Measurements from ENCODE around the gene SH3PXD2B. TPM values are rescaled to one million over a fixed set of nuclear protein-coding genes. Genes with fewer than 3 reads are reported as not detected.
A peak's percentile ranks its signal among the peaks of the same experiment; 100 is the strongest.

The SH3PXD2B gene
- total and polyA plus RNA-seq, 2 of the 13 experiments (the other 11 are each of a cell fraction or from before 2014, with no cell fraction given): 3.4 to 4.6 TPM

GRCh38 chr5:172438319-172438668 is 16.0 kb downstream of the SH3PXD2B start:
- Histone ChIP-seq H3K4me2 (ENCODE audit: low read depth, low read length) (0 out of 2 replicates have a peak overlapping the region, but pooled peaks have one; percentile 6), H3K27me3 (ENCODE audit: control insufficient read depth in 1 of 2, insufficient read depth in 2 of 2, low read length in 2 of 2) (no peaks in the 10 kb centered on the region; a peak in 1 of 5 replicates), H3K9ac (ENCODE audit: insufficient read depth, low read depth, low read length) (no peak overlapping the region), H4K20me1 (ENCODE audit: insufficient read depth, low read length) (no peaks in the 10 kb centered on the region), H3K27ac (ENCODE audit: extremely low read length, insufficient read depth, low read length) (no peak overlapping the region), H2AFZ (ENCODE audit: low read length) (no peak overlapping the region), H3K9me3 (ENCODE audit: low read length) (no peaks in the 10 kb centered on the region), H3K4me3 (replicated peaks in 1 of 3; ENCODE audit: insufficient read depth in 1 of 3, low read depth in 2 of 3, low read length in 3 of 3) (no peak overlapping the region), H3K79me2 (ENCODE audit: insufficient read depth, low read length) (no peaks in the 10 kb centered on the region), H3K36me3 (replicated peaks in 1 of 2; ENCODE audit: control insufficient read depth in 1 of 2, insufficient read depth in 2 of 2, low read length in 2 of 2) (no peaks in the 10 kb centered on the region), H3K4me1 (ENCODE audit: insufficient read depth, low read length) (peaks cover 28% of the 10 kb centered on the region)
- DNase-seq (ENCODE audit: low spot score) (peak; percentile 40), ATAC-seq (peak; percentile 43), FAIRE-seq (no peak)
- no TSS peak for BruUV-seq (replicated peaks)
- TF ChIP-seq ZNF746 (CRISPR knock-in tag; IDR thresholded peaks at IDR 0.05) (no peak), FOXP4 (CRISPR knock-in tag; IDR thresholded peaks at IDR 0.05) (no peak), PATZ1 (CRISPR knock-in tag; IDR thresholded peaks at IDR 0.05) (peak; percentile 49; the same call in 1 of the 2 replicates), ZNF224 (CRISPR knock-in tag; IDR thresholded peaks at IDR 0.05) (no peak), ZSCAN12 (CRISPR knock-in tag; IDR thresholded peaks at IDR 0.05) (no peak), E2F1 (CRISPR knock-in tag; IDR thresholded peaks at IDR 0.05) (no peak), HDAC1 (CRISPR knock-in tag; IDR thresholded peaks at IDR 0.05) (no peak), ZNF10 (CRISPR knock-in tag; IDR thresholded peaks at IDR 0.05; ENCODE audit: borderline replicate concordance, low read depth) (no peak), CEBPG (CRISPR knock-in tag; IDR thresholded peaks at IDR 0.05) (peak; percentile 5; the same call in 1 of the 2 replicates), CEBPB (IDR thresholded peaks at IDR 0.05; ENCODE audit: borderline replicate concordance, low read depth, low read length) (0 out of 2 replicates have a peak, but pooled peaks have one; percentile 22), NFYB (CRISPR knock-in tag; IDR thresholded peaks at IDR 0.05) (no peak)
- POLR2A ChIA-PET: interaction anchor here (1.1 kb wide), 1 partner anchor 13 kb away, joined by 3 read pairs; no protein-coding TSS in a partner anchor
- CTCF ChIA-PET (ENCODE audit: low intra/inter-chr PET ratio, low total read pairs): no interaction called here
- 55% methylated on average over 6 of the region's 6 CpGs for WGBS (ENCODE audit: low lambda C conversion rate)
- intact Hi-C loops (cut with micrococcal nuclease; ENCODE audit: unreplicated experiment): no loop called here
- in situ Hi-C loops (cut with HindIII; ENCODE audit: extremely low pct_ligation_motif_present, low pct_unique_long_range_greater_than_20kb): no loop called here
